B cell (primary cell): ENCODE results near the gene TENT4A.

ENCODE experiments used
- CTCF ChIP-seq: fragments of 200-600 bp; IDR thresholded peaks from one replicate; pipeline ENCODE4 v1.8.0; 2022; ENCODE audit warnings: antibody characterized with exemption, mild to moderate bottlenecking
- EZH2 ChIP-seq: IDR thresholded peaks from 2 replicates; pipeline ENCODE4 v1.6.1; 2012; ENCODE audit warnings: borderline replicate concordance, low read depth, mild to moderate bottlenecking, moderate library complexity, low read length; ENCODE audit not compliant: insufficient read depth, poor library complexity, severe bottlenecking

GRCh38 chr5:6701491-6701890, 11.7 kb upstream of the TENT4A start:
- TF ChIP-seq CTCF (no peak), EZH2 (no peak)
